Activated CD8-positive, alpha-beta memory T cell treated with anti-CD3 and anti-CD28 coated beads, Interleukin-2, amount 10 ng/mL, durations not matched to agents 7 days and 5 days (primary cell): ENCODE measurements around the gene DNAAF8. TPM values are rescaled to one million over a fixed set of nuclear protein-coding genes. Genes with fewer than 3 reads are reported as not detected.

ENCODE experiments used
- ATAC-seq: fragments of 150-1000 bp; cut with Tn5 transposase; one replicate; pipeline ENCODE4 v1.10.0; 2021; ENCODE audit warnings: moderate library complexity
- CTCF ChIA-PET: fragments of 350-600 bp; sonication (Branson Sonifier 250); formaldehyde crosslinking; loops from one replicate; lab custom pipeline; 2021; ENCODE audit warnings: antibody characterized with exemption; lab: Charles Lee
- DNase-seq: peaks from one replicate; pipeline ENCODE4 v3.0.0-alpha.2; 2020
- H3K27ac Mint-ChIP-seq: one replicate; pipeline ENCODE4 v1.8.0; 2021; ENCODE audit warnings: mild to moderate bottlenecking, mixed read lengths
- H3K27me3 Mint-ChIP-seq: one replicate; pipeline ENCODE4 v1.8.0; 2021; ENCODE audit warnings: mixed read lengths
- H3K36me3 Mint-ChIP-seq: one replicate; pipeline ENCODE4 v1.8.0; 2021; ENCODE audit warnings: mild to moderate bottlenecking, mixed read lengths
- H3K4me1 Mint-ChIP-seq: one replicate; pipeline ENCODE4 v1.8.0; 2021; ENCODE audit warnings: mixed read lengths
- H3K4me3 Mint-ChIP-seq: one replicate; pipeline ENCODE4 v1.8.0; 2021; ENCODE audit warnings: mild to moderate bottlenecking, moderate library complexity, mixed read lengths
- H3K9me3 Mint-ChIP-seq: one replicate; pipeline ENCODE4 v1.8.0; 2022; ENCODE audit warnings: low read depth, mixed read lengths
- total RNA-seq, 2 experiments: library from RNA; stranded (reverse); gene quantifications; one replicate each; pipeline ENCODE4 v1.2.3, GENCODE V29; 2021

The DNAAF8 gene
- total RNA-seq, 2 experiments from 2014 or later = 0.30 TPM; not detected in 1

DNA sequence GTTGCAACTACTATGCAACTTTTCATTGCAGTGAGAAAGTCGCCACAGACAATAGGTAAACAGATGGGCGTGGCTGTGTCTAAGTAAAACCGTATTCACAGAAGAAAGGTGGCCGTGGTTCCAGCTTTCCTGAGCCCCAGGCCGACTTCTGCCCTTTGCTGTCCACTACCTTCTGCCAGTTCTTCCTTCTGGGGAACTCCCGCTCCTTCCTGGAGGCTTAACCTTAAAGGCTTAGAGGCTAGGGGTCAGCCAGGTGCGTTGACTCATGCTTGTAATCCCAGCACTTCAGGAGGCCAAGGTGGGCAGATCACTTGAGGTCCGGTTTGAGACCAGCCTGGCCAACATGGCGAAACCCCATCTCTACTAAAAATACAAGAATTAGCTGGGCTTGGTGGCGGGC lies 55.9 kb downstream of the DNAAF8 start:
- no peaks in the 10 kb centered on the region for H3K36me3 Mint-ChIP-seq
- no peaks in the 10 kb centered on the region for H3K9me3 Mint-ChIP-seq
- no peaks in the 10 kb centered on the region for H3K27me3 Mint-ChIP-seq
- CTCF ChIA-PET = no interaction called here
- no peak overlapping the region for H3K27ac Mint-ChIP-seq
- ATAC-seq (no peak), DNase-seq (no peak)
- peaks cover 6% of the 10 kb centered on the region for H3K4me1 Mint-ChIP-seq
- H3K4me3 Mint-ChIP-seq = no peak overlapping the region

DNA sequence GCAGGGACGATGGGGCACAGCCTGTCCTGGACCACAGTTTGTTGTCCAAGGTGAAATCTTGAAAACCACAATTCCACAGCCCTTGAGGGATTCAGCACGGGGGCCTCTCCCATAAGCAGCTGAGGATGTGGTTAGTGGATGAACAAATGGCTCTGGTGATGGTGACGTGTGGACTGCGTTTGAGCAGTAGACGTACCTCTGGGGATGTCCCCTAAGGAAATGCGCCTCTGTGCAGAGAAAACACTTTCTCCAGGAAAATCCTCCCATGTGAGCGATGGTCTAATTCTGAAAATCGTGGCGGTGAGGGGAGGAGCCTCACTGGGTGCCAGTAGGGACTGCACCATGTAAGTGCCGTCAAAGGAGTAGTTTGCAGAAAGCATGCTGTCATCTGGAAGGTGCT lies 56.5 kb downstream of the DNAAF8 start:
- DNase-seq (no peak), ATAC-seq (no peak)
- CTCF ChIA-PET = no interaction called here
- H3K4me1 Mint-ChIP-seq = peaks cover 6% of the 10 kb centered on the region
- no peak overlapping the region for H3K27ac Mint-ChIP-seq
- no peaks in the 10 kb centered on the region for H3K9me3 Mint-ChIP-seq
- no peak overlapping the region for H3K4me3 Mint-ChIP-seq
- no peaks in the 10 kb centered on the region for H3K36me3 Mint-ChIP-seq
- no peaks in the 10 kb centered on the region for H3K27me3 Mint-ChIP-seq

DNA sequence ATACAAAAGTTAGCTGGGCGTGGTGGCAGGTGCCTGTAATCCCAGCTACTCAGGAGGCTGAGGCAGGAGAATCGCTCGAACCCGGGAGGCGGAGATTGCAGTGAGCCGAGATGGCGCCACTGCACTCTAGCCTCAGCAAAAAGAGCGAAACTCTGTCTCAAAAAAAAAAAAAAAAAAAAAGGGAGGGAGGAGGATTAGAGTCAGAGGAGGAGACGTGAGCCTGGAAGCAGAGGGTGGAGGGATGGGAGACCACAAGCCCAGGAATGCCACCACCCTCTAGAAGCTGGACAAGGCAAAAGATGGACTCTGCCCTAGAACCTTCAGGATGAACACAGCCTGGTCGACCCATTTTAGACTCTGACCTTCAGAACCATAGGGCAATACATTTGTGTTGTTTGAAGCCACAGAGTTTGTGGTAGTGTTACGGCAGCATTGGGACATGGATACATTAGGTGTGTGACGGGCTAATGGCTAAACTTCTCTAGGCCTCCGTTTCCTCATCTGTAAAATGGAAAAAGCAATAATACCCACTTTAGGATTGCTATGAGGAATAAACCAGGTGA lies 58.7 kb downstream of the DNAAF8 start:
- ATAC-seq (no peak), DNase-seq (no peak)
- no peaks in the 10 kb centered on the region for H3K27me3 Mint-ChIP-seq
- peaks cover 6% of the 10 kb centered on the region for H3K4me1 Mint-ChIP-seq
- no peaks in the 10 kb centered on the region for H3K9me3 Mint-ChIP-seq
- no peak overlapping the region for H3K27ac Mint-ChIP-seq
- CTCF ChIA-PET = no interaction called here
- H3K4me3 Mint-ChIP-seq = no peak overlapping the region
- no peaks in the 10 kb centered on the region for H3K36me3 Mint-ChIP-seq

DNA sequence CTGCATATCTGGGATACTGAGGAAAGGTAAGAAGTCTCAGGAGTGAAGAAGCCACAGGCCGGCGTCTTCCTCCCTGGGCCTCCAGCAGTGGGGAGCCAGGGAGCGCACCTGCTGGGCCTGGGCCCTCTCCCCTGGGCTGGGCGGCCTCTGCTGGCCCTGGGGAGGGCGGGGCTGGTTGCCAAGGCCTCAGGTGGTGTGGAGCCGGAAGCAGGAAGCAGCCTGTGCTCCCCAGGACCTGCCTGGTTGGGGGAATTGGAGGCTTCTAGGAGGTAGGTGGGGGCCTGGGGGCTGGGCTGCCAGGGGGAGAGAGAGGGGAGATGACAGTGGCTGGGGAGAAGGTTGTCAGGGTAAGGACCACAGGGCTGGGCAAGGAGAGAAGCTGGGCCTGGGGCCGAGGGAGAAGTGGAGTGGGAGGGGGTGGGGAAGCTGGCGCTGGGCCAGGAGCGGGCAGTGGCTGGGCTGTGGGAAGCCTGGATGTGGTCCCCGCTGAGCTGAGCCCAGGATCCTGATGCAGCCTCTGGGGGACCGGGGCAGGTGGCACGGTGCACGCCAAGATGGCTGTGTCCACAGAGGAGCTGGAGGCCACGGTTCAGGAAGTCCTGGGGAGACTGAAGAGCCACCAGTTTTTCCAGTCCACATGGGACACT lies 61.0 kb downstream of the DNAAF8 start, which contains the start of gene SMIM22:
Gene SMIM22, plus strand, starts transcription at position 189 of the 647 bp plus-strand sequence. Its CDS starts 366 bp downstream, at position 555.
- Mint-ChIP-seq H3K27ac (no peak within 1 kb of the TSS), H3K27me3 (no peaks in the 10 kb centered on the region), H3K4me3 (no peak within 1 kb of the TSS), H3K36me3 (no peaks in the 10 kb centered on the region), H3K4me1 (peaks cover 6% of the 10 kb centered on the region), H3K9me3 (no peaks in the 10 kb centered on the region)
- DNase-seq (no peak), ATAC-seq (no peak)
- CTCF ChIA-PET = no interaction called here

DNA sequence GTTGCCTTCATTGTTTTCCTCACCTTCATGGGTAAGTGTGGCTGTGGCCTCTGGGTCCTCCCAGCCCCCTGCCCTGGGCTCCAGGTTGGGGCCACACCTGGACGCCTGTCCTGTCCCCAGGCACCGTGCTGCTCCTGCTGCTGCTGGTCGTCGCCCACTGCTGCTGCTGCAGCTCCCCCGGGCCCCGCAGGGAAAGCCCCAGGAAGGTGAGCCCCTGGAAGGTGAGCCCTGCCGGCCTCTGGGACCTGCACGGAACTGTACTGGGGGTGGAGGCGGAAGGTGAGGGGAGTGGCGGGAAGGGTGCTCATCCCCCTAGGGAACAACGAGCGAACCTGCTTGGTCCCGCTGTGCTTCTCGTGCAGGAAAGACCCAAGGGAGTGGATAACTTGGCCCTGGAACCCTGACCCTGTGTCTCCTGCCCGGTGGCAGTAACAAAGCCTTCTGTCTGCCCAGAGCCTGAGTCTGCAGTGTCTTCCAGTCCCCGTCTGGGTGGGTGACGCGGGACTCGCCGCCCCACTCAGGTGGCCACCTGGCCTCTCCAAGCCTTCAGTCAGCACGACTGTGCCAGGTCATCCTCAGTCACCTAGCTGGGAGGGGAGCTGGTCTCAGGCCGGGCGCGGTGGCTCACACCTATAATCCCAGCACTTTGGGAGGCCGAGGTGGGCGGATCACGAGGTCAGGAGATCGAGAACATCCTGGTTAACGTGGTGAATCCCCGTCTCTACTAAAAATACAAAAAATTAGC lies 61.7 kb downstream of the DNAAF8 start:
- CTCF ChIA-PET = no interaction called here
- Mint-ChIP-seq H3K4me3 (no peak overlapping the region), H3K9me3 (no peaks in the 10 kb centered on the region), H3K4me1 (peaks cover 4% of the 10 kb centered on the region), H3K27ac (no peak overlapping the region), H3K36me3 (no peaks in the 10 kb centered on the region), H3K27me3 (no peaks in the 10 kb centered on the region)
- DNase-seq (no peak), ATAC-seq (no peak)

DNA sequence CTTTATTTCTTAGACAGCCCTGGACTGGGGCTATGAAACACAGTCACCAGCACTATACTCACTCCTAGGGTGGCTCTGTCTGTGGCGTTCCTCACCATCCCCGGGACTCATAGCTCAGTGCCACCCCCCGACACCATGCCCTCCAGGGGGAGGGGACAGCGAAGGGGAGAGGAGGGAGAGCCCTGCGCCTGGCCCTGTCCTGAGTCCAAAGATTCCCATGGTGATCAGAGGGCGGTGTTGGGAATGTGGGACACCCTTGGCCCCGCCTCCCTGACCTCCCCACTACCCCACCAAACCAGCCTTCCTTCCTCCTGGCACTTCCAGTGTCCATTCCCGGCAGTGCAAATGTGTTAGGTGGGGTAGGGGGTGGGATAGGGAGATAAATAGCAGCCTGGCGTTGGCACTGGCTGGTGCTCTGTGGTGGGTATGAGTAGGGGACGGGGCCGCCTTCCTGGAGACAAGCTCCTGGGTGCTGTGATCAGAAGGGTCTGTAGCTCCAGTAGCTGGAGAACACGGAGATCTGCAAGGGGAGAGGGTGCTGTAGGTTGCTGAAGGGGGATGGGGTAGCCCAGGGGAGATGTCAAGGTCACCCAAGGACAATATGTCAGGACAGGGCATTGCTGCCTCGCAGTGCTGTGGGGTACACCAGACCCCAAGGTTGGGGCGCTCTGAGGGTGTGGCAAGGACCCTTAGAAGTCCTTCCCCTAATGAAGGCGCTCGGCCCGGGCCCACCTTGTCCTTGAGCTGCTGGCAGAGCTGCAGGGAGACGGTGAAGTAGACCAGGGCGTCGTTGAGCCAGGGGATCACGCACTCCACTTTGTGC lies 62.9 kb downstream of the DNAAF8 start:
- no peak for ATAC-seq
- no peak overlapping the region for H3K4me3 Mint-ChIP-seq
- no peaks in the 10 kb centered on the region for H3K27me3 Mint-ChIP-seq
- no peak overlapping the region for H3K27ac Mint-ChIP-seq
- no peak for DNase-seq
- H3K36me3 Mint-ChIP-seq = no peaks in the 10 kb centered on the region
- no peaks in the 10 kb centered on the region for H3K9me3 Mint-ChIP-seq
- peaks cover 5% of the 10 kb centered on the region for H3K4me1 Mint-ChIP-seq
- CTCF ChIA-PET = no interaction called here

DNA sequence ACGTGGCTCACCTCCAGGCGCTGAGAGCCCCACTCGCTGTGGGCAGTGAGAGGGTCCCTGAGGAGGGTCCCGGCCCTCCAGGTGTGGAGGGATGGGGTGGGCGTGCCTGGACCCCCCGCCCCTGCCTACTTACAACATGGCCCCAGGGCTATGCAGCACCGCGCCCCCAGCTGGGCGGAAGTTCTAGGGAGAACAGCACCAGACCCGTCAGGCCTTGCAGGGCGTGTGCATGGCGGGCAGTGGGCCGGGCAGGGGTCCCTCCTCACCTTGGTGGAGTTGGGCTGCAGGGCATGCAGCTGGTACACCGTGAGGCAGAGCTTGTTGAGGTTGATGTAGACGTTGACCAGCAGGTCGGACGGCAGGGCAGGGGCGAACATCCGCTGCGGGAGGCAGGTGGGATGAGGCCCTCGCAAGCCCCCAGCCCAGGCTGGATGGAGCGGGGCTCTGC lies 63.5 kb downstream of the DNAAF8 start:
- no peaks in the 10 kb centered on the region for H3K36me3 Mint-ChIP-seq
- no peaks in the 10 kb centered on the region for H3K27me3 Mint-ChIP-seq
- no peak overlapping the region for H3K27ac Mint-ChIP-seq
- no peak overlapping the region for H3K4me3 Mint-ChIP-seq
- ATAC-seq (no peak), DNase-seq (no peak)
- peaks cover 5% of the 10 kb centered on the region for H3K4me1 Mint-ChIP-seq
- CTCF ChIA-PET = no interaction called here
- no peaks in the 10 kb centered on the region for H3K9me3 Mint-ChIP-seq

DNA sequence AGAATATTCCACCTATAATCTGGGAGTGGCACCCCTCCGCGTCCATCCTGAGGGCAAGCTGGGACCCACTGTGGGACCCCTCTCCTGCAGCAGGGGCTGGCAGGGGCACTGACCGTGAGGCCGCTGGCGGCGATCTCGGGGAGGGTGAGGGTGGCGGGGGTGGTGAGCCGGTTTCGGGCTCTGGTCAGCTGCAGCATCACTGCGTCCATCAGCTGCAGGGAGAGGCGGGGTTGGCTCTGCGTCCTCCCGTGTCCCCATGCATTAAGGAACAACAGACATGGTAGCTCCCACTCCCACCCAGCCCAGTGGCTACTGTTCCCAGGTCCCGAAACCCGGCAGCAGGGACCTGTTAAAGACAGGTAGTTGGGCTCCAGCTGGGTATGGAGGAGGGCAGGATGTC lies 64.1 kb downstream of the DNAAF8 start:
- H3K9me3 Mint-ChIP-seq = no peaks in the 10 kb centered on the region
- H3K4me3 Mint-ChIP-seq = no peak overlapping the region
- peaks cover 8% of the 10 kb centered on the region for H3K4me1 Mint-ChIP-seq
- H3K27me3 Mint-ChIP-seq = no peaks in the 10 kb centered on the region
- ATAC-seq (no peak), DNase-seq (no peak)
- no peaks in the 10 kb centered on the region for H3K36me3 Mint-ChIP-seq
- CTCF ChIA-PET = no interaction called here
- H3K27ac Mint-ChIP-seq = no peak overlapping the region

Other genes with a start within 250 kb of the DNAAF8 start
- gene CDIP1, start 195.8 kb upstream of the DNAAF8 start, total RNA-seq = 10 to 100 TPM; 45.2 to 57.3 TPM
- under 1 TPM in 1 of 2 experiments, not detected in 1; 0.14 TPM for gene C16orf96, start 178.2 kb upstream of the DNAAF8 start, total RNA-seq
- gene UBALD1, start 119.6 kb upstream of the DNAAF8 start, total RNA-seq = 10 to 100 TPM; 20.2 to 27.7 TPM
- 10 to 100 TPM; 76.9 to 92.1 TPM for gene MGRN1, start 109.7 kb upstream of the DNAAF8 start, total RNA-seq
- gene NUDT16L1, start 41.0 kb upstream of the DNAAF8 start, total RNA-seq = 10 to 100 TPM; 31.6 to 35.6 TPM
- 10 to 100 TPM; 16.2 to 17.1 TPM for gene ANKS3, start 266 bp upstream of the DNAAF8 start, total RNA-seq
- 10 to 100 TPM; 10.4 to 12.2 TPM for gene ZNF500, start 32.6 kb downstream of the DNAAF8 start, total RNA-seq
- not detected for gene SEPTIN12, start 53.8 kb downstream of the DNAAF8 start, total RNA-seq
- not detected for gene SMIM22, start 60.8 kb downstream of the DNAAF8 start, total RNA-seq
- gene ROGDI, start 68.1 kb downstream of the DNAAF8 start, total RNA-seq = 1 to 10 TPM; 5.3 to 7.9 TPM
- 100 to 1,000 TPM in 1 of 2 experiments, 10 to 100 TPM in 1; 85.2 to 109 TPM for gene GLYR1, start 112.8 kb downstream of the DNAAF8 start, total RNA-seq
- 10 to 100 TPM; 45.1 to 46.3 TPM for gene UBN1, start 112.9 kb downstream of the DNAAF8 start, total RNA-seq
- gene PPL, start 202.6 kb downstream of the DNAAF8 start, total RNA-seq = under 1 TPM in 1 of 2 experiments, not detected in 1; 0.09 TPM
- not detected for gene SEC14L5, start 223.8 kb downstream of the DNAAF8 start, total RNA-seq